GM19463 (cell line): ENCODE results near the gene CASP1.
A peak's percentile ranks its signal among the peaks of the same experiment; 100 is the strongest.

Experiments
- ATAC-seq: cut with Tn5 transposase; IDR thresholded peaks from one replicate; pipeline ENCODE4 v1.9.1; 2021; ENCODE audit warnings: mild to moderate bottlenecking, moderate library complexity; ENCODE audit not compliant: unreplicated experiment

The CASP1 gene

GRCh38 chr11:105046898-105047579 is 12.1 kb upstream of the CASP1 start:
- no peak for ATAC-seq

DNA sequence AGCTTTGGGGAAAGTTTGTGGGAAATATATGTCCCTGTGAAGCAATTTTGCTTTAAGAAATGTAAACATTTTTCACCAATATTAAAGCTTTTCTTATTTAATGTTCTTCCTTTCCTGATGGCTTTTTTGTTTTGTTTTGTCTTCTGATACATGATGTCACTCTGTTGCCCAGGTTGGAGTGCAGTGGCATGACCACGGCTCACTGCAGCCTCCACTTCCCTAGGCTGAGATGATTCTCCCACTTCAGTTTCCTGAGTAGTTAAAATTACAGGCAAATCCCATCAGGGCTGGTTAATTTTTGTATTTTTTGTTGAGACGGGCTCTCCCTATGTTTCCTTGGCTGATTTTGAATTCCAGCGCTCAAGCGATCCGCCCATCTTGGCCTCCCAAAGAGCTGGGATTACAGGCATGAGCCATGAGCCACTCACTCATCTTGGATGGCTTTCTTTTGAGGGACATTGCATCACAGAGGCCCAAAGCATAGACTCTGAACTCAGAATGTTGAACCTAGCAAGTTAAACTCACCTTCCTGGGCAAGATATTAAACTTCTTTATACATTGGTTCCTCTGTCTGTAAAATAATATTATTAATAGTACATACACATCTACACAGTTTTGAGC is 10.8 kb upstream of the CASP1 start:
- no peak for ATAC-seq

DNA sequence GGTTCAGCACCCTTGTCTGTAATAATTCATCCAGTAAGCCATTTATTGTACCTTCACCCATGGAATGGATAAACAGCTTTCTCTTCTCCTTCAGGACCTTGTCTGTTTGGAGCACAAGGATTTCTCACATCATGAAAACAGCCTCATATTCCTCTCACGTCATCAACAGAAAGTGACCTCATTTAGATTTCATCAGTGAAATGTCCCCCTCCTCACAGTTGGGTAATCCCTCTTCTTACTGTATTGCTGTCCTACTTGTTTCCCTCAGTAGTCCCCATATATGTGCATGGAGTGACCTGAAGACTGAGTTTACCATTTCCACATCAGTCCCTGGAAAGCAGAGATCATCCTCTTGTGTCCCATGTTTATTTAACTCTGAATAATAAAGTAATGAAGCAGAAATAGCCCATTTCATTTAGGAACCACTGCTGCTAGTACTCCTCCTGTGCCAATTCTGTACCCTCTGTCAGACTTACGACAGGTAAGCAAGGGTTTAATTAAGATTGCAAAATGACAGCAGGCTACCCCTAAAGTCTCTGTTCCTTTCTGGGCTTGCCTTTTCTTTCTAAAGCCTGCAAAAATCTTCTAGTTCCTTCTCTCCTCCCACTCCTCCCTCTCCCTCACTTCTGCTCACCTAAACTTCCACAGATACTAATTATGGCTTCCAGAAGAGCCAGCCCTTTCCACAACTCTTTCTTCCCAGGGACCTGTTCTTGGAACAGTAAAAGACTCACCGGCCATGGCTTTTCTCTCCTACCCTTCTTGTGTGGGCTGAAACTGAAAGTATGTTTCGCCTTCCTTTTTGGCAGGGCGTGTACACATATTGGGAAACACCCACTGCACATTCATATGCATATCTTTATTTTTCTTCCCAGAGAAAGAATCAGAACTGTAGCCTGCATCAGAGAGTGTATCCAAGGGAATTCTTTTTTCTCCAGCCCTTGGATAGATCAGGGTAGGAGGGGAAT is 9.9 kb upstream of the CASP1 start, which contains the start of gene CARD16:
Gene CARD16 (minus strand): TSS at position 779 of the 968 bp plus-strand sequence. CDS start 38 bp downstream, at position 741.
- peak; percentile 100 for ATAC-seq

DNA sequence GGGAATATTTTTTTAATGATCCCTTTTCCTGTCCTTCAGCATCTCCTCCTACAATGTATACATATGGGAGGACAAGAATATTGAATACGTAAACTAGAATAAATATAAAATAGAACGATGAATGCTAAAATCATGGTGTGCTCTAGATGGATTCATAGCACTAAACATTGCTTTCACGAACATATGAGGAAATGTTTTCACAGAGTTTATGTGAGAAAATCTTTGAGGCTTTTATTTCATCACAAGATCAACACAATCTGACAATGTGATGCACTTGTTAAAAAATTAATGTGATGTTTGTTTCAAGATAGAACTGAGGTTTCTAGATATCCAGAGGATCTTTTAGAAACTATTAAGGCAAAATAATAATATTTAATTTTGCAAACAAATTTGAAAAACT is 7.2 kb upstream of the CASP1 start:
- no peak for ATAC-seq

GRCh38 chr11:105040703-105041102 is 5.8 kb upstream of the CASP1 start:
- no peak for ATAC-seq

DNA sequence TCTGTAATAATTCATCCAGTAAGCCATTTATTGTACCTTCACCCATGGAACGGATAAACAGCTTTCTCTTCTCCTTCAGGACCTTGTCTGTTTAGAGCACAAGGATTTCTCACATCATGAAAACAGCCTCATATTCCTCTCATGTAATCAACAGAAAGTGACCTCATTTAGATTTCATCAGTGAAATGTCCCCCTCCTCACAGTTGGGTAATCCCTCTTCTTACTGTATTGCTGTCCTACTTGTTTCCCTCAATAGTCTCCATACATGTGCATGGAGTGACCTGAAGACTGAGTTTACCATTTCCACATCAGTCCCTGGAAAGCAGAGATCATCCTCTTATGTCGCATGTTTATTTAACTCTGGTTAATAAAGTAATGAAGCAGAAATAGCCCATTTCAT is 556 bp downstream of the CASP1 start:
- peak; percentile 2 for ATAC-seq

- ATAC-seq = no peak
Measured at GRCh38 chr11:105033781-105034180, 1.2 kb downstream of the CASP1 start.

DNA sequence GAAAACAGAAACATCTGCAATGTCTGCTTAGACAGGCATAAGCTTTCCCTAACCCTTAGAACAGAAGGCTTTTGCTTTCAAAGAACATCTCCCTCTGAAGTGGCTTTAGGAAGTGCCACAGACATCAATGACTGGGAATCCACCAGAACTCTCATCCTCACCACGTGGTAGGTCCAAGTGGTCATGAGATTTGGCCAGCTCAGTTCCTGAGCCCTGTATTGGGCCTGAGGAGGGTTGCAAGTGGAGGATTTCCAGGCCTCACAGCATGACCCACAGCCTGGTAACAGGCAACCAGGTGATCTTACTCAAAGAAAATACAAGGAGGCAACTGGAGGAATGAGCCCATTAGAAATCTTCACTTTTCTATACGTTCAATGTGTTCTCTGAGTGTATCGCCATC is 1.6 kb downstream of the CASP1 start:
- no peak for ATAC-seq

DNA sequence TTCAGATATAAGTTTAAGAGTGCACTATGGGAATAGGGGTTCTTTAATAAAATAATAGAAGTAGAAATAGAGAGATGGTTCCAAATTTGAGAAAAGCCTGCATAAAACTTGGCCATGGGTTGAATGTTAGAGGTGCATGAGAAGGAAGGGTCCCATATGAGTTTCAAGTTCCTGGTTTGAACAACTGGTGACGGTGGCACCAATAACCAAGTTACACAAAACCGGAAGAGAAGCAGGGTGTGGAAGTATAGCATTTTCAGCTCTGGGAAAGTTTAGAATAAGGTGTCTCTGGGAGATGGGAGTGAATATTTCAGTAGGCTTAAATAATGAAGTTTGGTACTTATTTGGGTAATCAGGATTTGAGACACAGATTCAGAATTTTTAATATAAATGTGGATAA is 2.4 kb downstream of the CASP1 start:
- no peak for ATAC-seq

DNA sequence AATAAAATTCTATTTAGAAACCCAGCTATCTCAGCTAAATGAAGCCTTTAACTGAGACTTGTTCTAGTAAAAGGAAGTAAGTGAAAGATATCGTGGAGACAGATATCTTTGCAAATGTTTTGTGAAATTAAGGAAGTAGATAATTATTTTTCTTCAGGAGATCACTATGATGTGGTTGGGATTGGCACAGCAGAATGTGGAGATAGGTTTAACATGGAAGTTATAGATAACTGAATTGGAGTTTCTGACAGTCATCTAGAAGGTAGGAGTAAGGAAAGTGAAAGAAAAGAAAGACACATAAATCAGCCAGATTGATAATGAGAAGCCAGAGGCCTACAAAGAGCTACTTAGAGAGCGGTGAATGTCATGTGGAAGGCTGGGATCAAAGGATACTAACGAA is 7.3 kb downstream of the CASP1 start:
- no peak for ATAC-seq

DNA sequence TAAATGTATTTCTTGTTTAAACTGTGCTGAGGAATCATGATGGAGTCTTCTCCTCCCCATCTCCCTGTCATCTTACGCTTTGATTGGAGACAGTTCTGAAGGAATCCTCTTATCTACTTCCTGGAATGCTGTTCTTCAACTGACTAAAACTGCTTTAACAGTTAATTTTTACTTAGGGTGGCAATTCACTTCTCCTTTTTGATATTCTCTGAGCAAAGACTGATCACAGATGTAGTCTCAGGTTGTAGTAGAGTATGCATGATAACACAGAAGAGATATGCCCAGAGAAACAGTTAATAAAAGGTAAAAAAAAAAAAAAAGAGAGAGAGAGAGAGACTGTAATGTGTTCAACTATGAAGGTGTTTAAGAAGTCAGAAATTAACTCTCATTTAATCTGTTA is 10.6 kb downstream of the CASP1 start:
- no peak for ATAC-seq

- ATAC-seq = peak; percentile 56
Measured at GRCh38 chr11:105023003-105023402, 11.9 kb downstream of the CASP1 start, which contains the start of gene CASP5. CASP5 (minus strand) TSS chr11:105023168; CDS start chr11:105023136, 32 bp downstream.

- no peak for ATAC-seq
Measured at GRCh38 chr11:105022527-105022926, 12.4 kb downstream of the CASP1 start.

GRCh38 chr11:105007463-105007862 is 27.5 kb downstream of the CASP1 start:
- no peak for ATAC-seq

GRCh38 chr11:105005451-105005845 is 29.5 kb downstream of the CASP1 start:
- no peak for ATAC-seq

DNA sequence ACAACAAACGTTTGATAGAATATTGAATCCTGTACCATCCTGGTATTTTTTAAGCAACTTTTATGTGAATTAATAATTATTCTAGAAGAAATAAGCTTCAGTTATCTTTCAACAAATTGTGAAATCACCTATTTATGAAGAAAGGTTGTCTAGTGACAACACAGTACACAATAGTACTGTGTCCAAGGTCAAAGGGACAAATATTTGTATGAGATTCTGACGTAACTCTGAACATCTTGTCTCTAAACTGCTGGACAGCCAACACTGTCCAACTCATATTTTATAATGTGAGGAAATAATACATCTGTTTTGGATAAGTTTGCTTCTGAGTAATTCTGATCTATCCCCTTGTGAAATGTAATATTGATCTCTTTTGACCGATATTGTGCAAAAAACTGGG is 30.9 kb downstream of the CASP1 start:
- ATAC-seq = no peak

DNA sequence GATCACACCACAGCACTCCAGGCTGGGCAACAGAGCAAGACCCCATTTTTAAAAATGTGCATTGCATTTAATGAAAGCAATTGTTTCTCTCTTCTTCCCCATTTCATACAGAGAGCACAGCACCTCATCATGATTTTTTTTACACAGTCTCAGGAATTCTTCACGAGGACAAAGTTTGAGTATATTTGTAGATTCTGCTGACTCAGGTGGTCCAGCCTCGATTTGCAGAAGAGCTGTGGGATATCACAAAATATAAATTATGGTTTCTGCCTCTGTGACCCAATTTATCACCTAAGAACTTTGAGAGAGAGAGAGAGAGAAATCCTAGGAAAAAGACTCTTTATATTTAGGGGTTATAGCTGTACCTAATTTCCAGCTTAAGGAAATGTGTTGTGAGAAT is 31.8 kb downstream of the CASP1 start:
- no peak for ATAC-seq

DNA sequence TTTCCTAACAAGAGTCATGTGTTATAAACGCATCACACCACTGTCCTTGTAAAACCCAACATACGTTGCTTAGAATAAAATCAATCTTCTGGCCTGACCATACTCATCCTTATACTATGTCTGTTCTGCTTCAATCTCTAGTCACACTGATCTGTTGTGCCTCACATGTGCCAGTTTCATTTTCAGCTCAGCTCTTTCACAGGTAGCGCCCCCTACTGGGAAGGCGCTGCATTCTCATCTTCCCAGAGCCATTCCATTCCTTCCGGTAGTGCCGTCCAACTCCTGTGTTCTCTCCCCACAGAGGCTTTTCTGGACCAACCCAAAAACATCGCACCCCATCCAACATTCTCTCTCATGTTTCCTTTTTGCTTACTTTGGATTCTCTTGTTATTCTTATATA is 34.1 kb downstream of the CASP1 start:
- peak; percentile 91 for ATAC-seq

DNA sequence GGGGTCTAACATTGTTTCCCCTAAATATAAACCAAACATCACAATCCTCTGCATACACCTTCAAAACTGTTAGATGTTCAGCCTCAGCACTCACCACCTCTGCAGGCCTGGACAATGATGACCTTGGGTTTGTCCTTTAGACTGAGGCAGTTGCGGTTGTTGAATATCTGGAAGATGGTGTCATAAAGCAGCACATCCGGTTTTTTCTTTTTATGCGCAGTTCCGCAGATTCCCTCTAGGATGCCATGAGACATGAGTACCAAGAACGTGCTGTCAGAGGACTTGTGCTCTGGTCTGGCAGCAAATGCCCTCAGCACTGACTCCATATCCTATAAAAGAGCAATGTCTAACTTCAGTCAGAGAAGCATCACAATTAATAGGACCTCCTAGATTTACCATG is 34.8 kb downstream of the CASP1 start:
- ATAC-seq = no peak

DNA sequence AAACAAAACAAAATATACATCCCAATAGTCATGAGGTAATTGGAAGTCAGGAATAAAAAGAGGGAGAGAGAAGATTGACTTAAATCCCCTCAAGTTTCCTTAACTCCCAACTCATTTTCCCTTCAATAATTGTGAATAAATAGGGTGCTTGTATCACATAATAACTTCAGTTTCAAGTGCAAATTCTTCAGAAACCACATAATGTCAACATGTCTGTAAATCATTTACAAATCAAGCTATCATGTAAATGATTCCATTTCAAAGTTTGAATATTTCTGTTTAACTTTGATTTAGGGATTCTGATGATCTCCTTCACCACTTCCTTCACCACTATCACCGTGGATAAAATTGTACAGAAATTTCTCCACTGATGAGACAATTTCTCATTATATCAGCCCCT is 35.2 kb downstream of the CASP1 start:
- no peak for ATAC-seq

DNA sequence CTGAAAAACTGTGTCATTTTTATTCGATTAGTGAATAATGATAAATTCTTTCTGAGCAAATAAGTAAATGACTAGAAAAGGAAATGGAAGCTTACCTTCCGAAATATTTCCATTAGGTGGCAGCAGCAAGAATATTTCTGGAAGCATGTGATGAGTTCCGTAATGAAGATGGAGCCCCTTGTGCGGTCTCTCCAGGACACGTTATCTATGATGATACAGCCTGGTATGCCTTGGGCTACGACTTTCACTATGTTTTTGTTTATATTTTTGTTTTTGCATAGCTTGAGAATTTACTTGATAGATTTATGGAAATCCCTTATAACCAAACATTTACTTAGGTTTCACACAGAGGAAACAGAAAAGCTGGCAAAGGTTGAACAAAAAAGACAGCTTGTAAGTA is 37.7 kb downstream of the CASP1 start:
- no peak for ATAC-seq
